ENCODE results near the gene PAQR5. TPM values are rescaled to one million over a fixed set of nuclear protein-coding genes. Genes with fewer than 3 reads are reported as not detected.

PAQR5 gene
- total and polyA plus RNA-seq, 3 donors from 2014 or later: 0.25 to 4.5 (median 0.31) TPM

DNA sequence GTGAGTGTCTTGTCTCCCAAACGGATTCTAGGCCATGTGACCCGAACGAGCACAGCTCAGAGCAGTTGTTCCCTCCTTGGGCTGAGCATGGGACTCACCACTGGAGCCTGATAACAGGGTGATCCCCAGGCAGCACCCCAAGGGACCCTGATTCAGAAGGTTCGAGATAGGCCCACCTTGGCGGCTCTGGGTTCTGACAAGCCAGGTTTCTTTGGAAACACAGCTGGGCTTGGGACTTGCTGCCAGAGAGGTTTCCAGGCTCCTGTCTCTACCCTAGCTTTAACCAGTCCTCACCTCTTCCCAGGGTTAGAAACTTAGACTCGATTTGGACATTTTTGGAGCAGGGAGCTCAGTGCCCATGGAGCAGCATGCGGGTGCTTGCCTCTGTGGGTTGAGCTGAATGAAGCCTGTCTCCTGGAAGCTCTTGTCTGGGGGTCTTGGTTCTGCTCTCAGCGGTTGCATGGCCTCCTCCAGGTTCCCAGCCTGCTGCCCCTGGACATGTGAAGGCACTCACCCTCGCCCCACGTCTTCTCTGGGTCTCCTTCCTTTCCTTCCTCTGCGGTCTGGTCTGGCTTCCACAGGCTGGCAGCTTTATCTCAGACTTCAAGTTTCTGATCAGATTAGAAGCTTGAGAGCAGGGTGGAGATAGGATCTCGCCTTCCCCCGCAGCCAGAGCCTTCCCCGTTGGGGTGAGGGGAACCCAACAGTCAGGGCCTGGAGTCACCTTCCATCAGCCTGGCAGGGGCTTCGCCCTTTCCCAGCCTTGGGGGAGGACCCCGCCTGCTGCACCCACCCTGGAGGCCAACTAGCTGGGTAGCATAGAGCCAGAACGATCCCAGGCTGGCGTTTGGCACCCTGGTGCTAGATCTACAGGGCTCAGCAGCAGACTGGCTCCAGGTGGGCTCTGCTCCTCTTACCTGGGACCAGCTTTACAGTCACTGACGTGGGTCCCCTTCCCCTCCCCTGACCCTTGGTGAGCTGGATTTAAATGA is 21.0 kb downstream of the PAQR5 start:
- no peak for DNase-seq
- Histone ChIP-seq H3K4me3 (no peak overlapping the region), H3K27me3 (no peaks in the 10 kb centered on the region), H3K36me3 (ENCODE audit: low read depth, missing control alignments) (no peaks in the 10 kb centered on the region), H3K9me3 (no peaks in the 10 kb centered on the region), H3K4me1 (no peaks in the 10 kb centered on the region), H3K27ac (no peak overlapping the region)
- intact Hi-C loops (cut with DNase I; ENCODE audit: low total_unique reads): no loop called here
- no peak for TF ChIP-seq POLR2A (IDR thresholded peaks at IDR 0.05)
- TF ChIP-seq, protein P1, sequence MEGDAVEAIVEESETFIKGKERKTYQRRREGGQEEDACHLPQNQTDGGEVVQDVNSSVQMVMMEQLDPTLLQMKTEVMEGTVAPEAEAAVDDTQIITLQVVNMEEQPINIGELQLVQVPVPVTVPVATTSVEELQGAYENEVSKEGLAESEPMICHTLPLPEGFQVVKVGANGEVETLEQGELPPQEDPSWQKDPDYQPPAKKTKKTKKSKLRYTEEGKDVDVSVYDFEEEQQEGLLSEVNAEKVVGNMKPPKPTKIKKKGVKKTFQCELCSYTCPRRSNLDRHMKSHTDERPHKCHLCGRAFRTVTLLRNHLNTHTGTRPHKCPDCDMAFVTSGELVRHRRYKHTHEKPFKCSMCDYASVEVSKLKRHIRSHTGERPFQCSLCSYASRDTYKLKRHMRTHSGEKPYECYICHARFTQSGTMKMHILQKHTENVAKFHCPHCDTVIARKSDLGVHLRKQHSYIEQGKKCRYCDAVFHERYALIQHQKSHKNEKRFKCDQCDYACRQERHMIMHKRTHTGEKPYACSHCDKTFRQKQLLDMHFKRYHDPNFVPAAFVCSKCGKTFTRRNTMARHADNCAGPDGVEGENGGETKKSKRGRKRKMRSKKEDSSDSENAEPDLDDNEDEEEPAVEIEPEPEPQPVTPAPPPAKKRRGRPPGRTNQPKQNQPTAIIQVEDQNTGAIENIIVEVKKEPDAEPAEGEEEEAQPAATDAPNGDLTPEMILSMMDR (IDR thresholded peaks at IDR 0.05): no peak
- 89 to 92% methylated on average over 10 to 19 of the region's 19 CpGs for WGBS, 2 donors

DNA sequence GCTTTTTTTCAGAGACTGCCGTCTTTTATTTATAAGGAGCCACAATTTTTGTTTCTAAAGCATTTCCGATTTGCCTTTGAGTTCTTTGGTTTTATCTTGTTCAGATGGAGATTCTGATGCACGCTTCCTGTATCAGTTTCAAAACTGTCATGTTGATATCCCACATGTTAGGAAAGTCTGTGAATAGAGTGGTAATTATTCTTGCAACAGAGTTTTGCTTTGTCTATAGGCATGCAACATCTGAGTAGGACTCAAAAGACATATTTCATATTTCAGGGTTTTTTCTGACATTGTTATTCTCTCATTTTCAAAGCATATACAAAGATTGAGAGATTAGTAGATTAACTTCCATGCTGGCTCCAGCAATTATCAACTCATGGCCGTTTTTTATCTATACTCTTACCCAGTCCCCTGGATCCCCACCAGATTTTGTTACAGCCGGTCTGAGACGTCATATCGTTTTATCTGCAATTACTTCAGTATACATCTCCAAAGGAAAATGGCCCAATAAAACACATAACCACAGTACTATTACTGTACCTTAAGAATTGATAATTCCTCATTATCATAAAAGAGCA is 22.4 kb downstream of the PAQR5 start:
- Histone ChIP-seq H3K4me3 (no peak overlapping the region), H3K27ac (no peak overlapping the region), H3K4me1 (no peaks in the 10 kb centered on the region), H3K9me3 (no peaks in the 10 kb centered on the region), H3K27me3 (no peaks in the 10 kb centered on the region), H3K36me3 (ENCODE audit: low read depth, missing control alignments) (no peaks in the 10 kb centered on the region)
- intact Hi-C loops (cut with DNase I; ENCODE audit: low total_unique reads): no loop called here
- TF ChIP-seq, protein P1 (IDR thresholded peaks at IDR 0.05): no peak
- no peak for TF ChIP-seq POLR2A (IDR thresholded peaks at IDR 0.05)
- DNase-seq: no peak
- 59 to 73% methylated on average over 7 of the region's 7 CpGs for WGBS, 2 donors

DNA sequence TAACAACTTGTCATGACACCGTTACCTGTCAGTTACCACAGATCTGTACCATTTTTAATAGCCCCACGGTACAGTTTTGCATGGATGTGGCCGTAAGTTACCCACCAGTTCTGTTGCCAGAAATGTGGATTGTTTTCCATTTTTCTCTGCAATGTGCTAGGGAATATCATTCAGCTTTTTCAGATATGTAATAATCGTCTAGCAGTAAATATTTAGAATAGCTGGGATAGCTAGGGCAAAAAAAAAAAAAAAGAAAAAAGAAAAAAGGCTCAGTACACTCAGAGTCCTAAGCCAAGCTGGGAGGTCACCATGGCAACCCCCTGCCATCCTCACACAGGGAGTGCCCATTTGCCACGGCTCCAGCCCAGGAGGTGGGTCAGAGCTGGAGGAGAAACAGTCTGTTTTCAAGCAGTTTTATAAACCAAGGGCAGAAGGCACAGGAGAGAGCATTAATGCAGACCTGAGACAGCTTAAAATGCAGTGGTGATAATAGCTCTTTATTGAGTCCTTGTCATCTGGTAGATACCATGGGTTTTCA is 25.2 kb downstream of the PAQR5 start:
- Histone ChIP-seq H3K4me3 (no peak overlapping the region), H3K9me3 (no peaks in the 10 kb centered on the region), H3K36me3 (ENCODE audit: low read depth, missing control alignments) (no peaks in the 10 kb centered on the region), H3K4me1 (no peaks in the 10 kb centered on the region), H3K27me3 (no peaks in the 10 kb centered on the region), H3K27ac (no peak overlapping the region)
- intact Hi-C loops (cut with DNase I; ENCODE audit: low total_unique reads): no loop called here
- WGBS, 2 donors: 63 to 73% methylated on average over 5 of the region's 5 CpGs
- no peak for DNase-seq
- TF ChIP-seq, protein P1 (IDR thresholded peaks at IDR 0.05): no peak
- TF ChIP-seq POLR2A (IDR thresholded peaks at IDR 0.05): no peak

DNA sequence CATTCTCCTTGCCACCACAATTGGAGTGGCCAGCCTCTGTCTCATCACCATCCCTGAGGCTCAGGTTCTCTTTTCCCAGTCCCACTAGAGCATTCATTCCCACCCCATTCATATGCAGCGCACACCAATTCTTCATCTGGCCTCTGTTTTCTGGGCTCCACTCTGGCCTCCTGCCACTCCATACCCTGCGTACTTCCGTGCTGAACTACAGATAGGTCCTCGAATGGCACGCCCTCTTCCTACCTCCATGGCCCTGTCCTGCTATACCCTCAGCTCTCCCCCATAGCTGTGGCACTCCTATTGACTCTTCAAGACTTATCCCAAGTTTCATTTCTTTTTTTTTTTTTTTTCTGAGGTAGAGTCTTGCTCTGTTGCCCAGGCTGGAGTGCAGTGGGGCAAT is 25.9 kb downstream of the PAQR5 start:
- 91 to 92% methylated on average over 5 of the region's 5 CpGs for WGBS, 2 donors
- no peak for TF ChIP-seq POLR2A (IDR thresholded peaks at IDR 0.05)
- TF ChIP-seq, protein P1 (IDR thresholded peaks at IDR 0.05): no peak
- no peak for DNase-seq
- Histone ChIP-seq H3K9me3 (no peaks in the 10 kb centered on the region), H3K4me1 (no peaks in the 10 kb centered on the region), H3K36me3 (ENCODE audit: low read depth, missing control alignments) (no peaks in the 10 kb centered on the region), H3K27me3 (no peaks in the 10 kb centered on the region), H3K27ac (no peak overlapping the region), H3K4me3 (no peak overlapping the region)
- intact Hi-C loops (cut with DNase I; ENCODE audit: low total_unique reads): no loop called here

Data from testis (tissue), 3 donors.